NCI-H69 (cell line): ENCODE measurements around the gene SOX5.

Experiments used
- DNase-seq: peaks from one replicate; lab custom pipeline; 2025; lab: John Stamatoyannopoulos, UW

The SOX5 gene

DNA sequence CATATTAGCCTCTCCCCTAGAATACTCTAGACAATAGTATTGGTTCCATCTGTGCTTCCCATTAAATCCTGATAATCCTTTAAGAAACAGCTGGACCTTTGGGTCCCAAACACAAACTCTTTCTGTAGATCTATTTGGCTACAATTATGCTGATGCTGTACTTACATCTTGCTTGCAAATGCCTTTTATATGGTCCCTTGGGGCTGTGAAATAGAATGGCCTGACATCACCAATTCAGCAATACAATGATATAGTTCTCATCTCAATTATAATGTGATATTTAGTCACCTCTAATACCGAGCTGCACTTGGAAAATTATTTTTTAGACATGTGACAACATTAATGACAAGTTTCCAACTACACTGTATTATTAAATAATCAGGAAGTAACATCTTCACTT, 261.5 kb downstream of the SOX5 start:
- DNase-seq, result peak; percentile 73

DNA sequence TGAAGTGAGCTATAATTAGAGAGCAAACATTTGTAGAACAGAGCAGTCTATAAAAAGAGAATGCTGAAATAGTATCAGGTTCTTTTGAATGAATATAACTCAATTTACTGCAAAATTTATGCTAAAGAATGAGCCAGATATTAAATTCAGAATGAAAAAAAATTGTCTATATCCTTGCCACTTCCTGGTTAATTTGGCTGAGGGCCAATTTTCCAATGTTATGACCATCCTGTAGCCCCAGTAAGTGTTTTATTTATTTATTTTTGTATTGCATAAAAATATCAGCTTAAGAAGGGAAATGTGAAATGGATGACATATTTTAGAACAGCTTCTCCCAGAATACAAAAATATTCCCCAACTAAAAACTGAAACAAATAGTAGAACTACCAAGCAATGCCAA, 263.4 kb downstream of the SOX5 start:
- peak; percentile 40 for DNase-seq

DNA sequence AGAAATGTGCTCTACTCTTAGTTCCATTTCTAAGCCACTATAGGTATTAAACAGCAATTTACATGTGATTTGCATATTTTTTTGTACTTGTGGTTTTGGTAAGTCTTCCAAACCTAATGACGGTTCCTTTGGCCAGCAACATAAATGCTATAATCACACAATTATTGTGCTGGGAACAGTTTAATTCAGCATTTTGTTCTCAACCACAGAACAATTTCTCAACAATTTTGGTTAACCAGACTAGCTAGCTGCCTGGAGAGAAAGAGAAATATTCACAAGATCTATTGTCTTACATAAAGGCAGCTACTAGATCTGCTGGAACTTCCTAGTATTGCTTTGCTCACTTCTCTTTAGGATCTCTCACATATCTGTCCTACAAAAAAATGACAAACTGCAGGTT, 265.3 kb downstream of the SOX5 start:
- DNase-seq, result no peak

DNA sequence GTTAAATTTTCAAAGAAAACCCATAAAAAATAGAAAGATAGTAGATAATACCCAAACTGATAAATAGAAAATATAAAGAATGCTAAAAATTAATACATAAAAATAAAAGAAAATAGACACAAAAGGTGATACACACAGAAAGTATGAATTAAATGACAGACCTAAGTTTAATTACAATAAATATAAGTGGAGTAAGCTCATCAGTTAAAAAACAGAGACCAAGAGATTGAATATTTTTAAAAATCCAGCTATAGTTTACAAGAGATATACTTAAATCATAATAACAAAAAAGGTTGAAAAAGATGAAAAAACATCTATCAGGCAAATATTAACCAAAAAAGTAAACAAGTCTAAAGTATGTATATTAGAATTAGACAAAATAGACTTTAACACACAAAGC, 268.2 kb downstream of the SOX5 start:
- DNase-seq, result no peak

DNA sequence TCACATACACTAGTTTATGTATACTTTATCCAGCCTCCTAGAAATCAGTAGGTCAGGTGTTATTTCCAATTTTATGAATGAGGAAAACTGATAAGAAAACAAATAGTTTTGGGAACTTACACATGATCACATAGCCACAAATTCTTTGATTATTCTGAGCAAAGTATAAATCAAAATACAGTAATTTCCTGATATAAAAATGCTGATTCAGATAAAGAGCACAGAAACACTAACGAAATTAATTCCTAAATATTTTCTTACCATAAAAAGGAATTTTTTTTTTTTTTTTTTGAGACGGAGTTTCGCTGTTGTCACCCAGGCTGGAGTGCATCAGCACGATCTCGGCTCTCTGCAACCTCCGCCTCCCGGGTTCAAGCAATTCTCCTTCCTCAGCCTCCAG, 275.4 kb downstream of the SOX5 start:
- no peak for DNase-seq

DNA sequence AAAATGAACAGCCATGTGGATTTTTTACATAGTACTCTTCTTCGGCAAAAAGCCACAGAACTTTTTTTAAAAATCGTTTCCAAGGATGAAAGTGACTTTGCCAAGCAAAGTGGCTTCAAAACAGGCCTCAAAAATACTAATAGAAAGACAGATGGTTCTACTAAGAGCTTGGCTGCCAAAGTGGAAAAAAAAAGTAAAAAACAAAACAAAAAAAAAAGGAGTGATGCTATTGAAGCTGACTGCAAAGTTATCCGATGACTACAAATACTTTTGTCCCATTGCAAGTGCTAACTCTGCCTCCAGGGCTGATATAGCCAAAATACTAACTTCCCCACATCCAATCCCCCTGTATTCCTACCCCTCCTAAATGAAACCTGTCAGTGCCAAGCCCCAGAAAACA, 277.6 kb downstream of the SOX5 start:
- no peak for DNase-seq

DNA sequence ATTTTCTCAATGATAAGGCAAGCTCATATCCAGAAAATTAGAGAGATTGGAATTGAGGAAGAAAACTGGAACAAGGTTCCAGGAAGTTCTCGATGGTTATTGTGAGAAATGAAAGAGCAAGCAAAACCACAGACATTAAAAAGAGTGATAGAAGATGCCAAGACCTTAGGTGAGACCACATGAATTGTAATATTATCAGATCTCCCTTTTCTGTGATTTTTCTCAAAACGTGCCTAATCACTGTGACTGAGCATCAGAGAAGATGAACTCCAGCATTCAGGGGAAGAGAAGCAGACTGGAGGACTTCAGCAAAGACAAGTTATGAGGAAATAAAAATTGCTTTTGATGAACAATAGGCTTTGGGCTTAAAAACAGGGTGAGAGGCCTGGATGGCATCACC, 278.8 kb downstream of the SOX5 start:
- no peak for DNase-seq

DNA sequence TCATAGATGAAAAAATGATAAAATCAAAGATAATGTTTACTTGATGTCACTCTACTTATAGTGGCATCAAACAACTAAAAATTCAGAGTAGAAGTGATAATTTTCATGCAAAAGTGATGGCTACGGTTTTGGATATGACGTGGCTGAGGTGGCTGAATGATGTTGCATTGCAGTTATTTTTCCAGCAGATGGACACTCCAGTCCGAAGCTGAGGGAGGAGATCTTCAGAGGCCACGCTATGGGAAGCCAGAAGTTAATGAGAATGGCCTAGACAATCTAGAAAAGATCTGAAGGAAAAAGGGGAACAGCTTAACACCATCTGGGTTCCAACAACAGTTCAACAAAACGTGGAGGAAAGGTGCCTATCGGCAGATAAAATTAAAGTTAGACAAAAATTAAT, 279.8 kb downstream of the SOX5 start:
- DNase-seq, result no peak

DNA sequence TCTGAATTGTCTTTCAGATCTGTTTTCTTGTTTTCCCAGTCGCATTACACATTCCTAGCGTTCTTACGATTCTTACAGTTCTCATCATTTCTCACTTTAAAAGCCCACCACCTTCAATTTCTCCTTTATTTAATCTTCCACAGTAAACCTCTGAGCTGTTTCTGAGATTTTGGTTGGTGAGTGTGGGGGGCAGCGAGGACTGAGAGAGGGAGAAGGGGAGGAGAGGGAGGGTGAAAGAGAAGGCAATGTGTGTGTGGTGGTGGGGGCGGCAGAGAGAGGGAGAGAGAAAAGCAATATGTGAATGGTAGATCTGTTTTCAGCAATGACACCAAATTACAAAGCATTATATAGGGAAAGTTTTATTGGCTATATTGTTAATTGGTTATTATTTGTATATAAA, 282.6 kb downstream of the SOX5 start:
- no peak for DNase-seq

DNA sequence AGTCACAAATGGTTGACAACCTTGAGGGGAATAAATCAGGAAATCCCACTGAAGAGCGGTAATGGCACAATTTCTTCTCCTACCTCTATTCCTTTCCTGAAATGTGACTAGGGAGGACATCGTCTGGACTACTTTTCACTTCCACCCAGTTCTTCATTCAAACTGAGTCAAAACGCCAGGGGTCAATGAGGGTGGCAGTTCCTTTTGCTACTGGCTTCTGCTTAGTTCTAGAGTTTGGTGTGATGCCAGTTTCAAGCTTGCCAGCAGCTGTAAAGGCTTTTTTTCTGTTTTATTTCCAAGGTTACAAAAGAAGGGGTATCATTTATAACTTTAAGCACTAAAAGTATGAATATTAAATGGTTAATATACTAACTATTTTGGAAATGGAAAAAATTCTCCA, 286.5 kb downstream of the SOX5 start:
- DNase-seq, result no peak

DNA sequence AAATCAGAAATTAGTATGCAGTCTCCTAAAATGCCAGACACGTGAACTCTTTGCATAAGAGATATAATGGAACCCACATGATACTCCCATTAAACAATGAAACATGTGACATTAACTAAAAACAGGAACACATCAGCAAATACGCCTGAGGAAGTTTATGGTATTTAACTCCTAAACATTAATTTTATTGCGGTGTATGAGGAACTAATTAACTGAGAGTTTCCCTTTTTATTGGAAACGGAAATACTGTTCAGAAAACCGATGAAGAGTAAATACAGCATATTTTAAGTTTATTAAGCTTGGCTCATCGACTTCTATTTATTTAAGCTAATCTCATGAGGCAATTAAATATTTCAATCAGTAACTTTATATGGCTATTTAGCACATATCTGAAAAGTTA, 290.3 kb downstream of the SOX5 start:
- DNase-seq, result no peak

DNA sequence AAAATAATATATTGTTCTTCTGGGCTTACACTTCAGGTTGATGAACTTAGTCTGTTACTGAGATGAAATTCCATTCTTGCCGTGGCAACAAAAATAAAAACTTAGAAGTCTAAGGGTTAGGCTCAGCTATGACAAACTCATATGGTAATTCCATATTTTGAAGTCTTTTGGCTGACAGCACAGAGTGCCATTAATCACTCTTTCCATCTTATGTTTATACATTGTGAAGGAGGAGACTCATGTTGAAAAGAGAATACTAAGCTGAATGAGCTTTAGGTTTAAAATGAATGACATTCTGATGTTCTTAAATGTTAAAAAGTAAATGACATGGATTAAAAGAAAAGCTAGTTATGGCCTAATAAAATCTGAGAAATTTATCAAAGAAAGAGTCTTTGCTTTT, 291.9 kb downstream of the SOX5 start:
- no peak for DNase-seq

DNA sequence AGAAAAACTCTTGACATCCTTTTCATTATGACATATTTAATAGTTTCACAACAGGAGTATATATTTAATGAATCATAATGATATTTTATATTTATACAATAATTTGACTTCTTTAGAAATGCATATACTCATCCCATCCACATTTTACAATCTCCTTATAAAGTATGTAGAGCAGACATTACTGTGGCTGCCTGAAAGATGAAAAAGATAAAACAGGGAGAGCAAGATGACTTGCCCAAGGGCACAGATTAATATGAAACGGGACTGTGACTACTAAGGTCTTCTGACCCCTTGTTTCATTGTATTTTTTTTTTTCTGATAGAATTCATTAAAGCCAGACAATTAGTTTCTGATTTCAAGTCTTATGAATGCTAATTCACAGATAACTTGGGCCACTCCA, 293.6 kb downstream of the SOX5 start:
- no peak for DNase-seq

DNA sequence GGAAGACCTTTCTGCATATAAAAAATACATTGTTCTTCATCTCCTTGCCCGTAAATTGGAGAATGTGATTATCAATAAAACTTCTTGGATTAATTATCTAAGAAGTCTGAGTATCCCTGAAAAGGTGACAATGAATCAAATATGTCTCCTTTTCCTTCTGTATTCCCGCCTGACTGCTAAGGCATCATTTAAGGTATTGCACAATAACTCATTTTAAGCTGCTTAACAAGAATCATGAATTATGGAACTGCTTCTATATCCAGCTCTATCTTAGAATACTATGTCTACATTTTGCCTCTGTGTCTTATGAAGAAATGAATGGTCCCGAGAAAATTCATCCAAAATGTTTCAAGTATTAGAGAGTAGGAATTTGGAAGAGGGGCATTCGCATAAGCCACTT, 294.4 kb downstream of the SOX5 start:
- no peak for DNase-seq

DNA sequence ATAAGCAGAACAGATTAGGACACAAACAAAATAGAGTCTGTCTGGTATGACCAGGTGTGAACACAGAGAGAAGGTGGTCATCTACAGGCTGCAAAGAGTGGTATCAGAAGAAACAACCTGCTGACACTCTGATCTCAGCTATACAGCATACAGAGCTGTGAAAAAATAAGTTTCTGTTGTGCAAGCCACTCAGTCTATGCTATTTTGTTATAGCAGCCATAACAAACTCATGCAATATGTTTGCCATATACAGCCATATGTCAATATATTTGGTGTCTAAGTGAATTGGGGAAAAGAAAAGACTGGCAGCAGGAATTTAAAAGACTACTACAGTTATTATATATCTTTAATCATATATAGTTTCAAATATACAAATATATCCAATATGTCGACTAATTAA, 300.9 kb downstream of the SOX5 start:
- no peak for DNase-seq

DNA sequence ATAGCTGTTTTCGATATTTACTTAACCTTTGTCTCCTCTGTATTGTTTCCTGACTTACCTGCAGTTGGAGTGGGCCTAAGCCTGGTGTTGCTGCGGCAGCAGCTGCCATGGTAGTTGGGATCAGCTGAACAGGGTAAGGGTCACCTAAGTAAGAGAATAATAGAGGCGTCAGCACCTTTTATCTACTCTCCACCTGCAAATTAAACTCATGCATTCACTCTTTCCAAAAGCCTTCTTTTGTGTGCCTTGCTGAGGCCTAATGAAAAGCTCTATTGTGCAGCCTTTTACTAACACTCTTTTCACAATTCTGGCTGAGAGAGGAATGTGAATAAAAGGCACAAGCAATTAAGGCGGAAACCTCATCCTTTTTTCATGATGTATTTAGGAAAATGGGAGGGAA, 308.7 kb downstream of the SOX5 start:
- peak; percentile 97 for DNase-seq

DNA sequence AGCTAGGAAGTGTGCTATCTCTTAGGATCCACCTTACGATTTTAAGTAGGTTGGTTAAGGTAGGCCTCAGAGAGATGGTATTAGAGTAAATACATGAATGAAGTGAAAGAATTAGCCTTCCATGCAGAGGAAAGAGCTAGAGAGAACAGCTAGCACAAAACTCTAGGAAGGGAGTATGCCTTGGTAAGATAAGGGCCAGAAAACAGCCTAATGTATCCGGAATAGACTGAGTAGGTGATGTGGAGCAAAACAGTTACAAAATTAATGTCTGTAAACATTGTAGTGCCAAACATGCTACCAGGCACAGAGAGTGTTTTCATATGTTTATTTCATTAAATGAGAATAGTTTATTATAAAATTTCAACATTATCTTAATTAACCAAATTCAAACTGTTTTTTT, 315.1 kb downstream of the SOX5 start:
- DNase-seq, result no peak

DNA sequence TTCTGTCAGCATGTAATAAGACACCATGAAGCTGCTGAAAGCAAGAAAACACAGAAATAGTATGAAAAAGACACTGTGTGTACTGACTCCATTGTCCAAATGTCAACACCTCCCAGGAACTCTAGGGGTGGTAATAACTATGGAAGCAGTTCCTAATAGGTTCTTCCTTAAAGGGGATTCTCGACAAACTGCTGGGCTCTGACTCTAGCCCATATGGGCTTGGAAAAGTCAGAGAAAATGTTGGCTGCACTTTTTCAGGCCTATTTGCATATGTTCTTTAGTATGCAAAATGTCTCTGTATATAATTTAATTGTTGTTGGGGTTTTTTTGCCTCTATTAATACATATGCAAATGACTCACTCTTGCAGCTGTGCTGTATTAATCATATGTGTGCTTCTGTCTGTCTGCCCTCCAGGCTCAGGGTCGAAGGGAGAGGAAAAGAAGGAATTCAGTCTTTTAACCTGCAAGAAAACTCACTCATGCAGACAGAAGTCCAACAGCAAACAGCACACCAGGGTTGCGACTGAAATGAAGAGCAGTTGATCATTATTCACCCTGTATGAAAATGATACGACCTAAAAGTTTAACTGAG, 317.6 kb downstream of the SOX5 start:
- DNase-seq, result peak; percentile 87

DNA sequence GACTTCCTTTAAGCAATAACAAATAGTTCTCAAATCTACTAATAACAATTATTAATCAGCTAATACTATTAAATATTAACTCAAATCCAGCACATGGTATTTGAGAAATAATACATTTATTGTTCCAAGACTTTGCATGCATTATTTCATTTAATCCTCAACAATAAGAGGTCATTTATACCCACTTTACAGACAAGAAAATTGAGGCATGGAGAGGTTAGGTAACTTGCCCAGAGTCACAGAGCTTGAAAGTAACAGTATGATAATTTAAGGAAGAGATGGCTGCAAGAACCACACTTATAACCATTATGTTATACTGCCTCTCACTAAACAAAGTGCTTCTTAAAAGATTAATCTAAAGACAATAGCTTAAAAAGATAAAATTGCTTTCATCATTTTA, 318.9 kb downstream of the SOX5 start:
- no peak for DNase-seq

DNA sequence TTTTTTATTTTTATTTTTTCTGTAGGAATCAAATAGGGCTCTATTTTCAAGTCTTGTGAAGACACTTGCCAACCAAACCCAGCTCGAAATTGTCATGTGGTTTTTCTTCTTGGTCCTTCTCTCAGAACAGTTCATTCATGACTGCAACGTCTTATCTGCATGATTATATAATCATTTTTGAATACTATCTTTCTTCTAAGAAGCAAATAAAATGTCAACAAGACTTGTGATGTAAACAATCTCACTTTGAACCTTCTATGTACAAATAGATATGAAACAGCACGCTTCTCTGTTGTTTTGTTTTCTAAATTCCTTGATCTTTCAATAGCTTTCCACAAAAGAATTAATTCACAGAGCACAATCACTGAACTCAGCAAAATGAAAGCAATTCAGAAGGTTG, 320.7 kb downstream of the SOX5 start:
- DNase-seq, result no peak

DNA sequence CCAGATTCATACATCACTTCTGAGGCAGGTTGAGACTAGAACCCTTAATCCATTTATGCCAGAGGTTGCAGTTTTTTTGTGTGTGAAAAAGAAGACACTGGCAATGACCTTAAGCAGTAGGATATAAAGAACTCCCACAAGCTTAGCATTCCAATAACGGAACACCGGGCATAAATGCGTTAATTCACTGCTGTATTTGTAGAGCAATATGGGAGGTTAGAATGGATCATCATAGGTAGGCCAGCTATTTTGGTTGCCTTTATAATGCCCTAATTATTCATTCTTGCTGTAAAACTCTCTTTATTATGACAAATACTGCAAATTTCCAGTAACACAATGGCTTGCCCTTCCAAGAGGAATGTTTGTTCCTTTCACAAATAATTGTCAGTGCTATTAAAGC, 322.7 kb downstream of the SOX5 start:
- DNase-seq, result no peak

DNA sequence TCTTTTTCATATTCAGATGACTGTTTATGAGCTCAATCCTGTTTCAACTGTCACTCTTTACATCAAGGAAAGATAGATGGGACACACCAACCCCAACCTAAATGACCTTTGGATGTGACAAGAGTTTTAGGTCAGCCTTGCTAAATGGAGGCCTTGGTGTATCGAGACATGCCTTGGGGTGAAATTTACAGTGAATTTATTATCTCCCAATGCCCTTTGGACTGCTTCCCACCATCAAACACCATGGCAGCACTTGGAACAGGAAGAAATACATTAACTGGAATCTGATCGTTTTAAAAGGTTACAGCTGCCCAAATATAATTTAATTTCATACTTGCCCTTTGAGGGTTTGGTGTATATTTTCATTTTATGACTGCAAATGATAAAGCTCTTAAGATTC, 327.6 kb downstream of the SOX5 start:
- peak; percentile 87 for DNase-seq

DNA sequence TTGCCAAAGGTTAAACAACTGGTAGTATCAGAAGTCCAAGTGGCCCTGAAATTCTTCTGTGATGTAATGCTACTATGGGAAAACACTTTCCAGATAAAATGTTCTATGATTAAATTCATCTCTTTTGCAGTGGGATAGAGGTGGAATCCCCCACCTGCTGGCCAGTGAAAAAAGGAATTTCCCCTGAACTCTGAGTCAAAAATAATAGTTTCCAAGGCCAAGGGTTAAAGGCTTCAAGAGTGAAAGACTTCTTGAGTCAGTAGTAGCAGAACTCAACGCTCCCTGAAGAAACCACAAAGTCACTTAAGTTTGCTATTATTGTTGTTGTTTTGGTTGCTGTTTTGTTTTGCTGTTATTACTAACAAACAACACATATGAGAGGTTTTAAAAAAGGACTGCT, 330.8 kb downstream of the SOX5 start:
- no peak for DNase-seq

DNA sequence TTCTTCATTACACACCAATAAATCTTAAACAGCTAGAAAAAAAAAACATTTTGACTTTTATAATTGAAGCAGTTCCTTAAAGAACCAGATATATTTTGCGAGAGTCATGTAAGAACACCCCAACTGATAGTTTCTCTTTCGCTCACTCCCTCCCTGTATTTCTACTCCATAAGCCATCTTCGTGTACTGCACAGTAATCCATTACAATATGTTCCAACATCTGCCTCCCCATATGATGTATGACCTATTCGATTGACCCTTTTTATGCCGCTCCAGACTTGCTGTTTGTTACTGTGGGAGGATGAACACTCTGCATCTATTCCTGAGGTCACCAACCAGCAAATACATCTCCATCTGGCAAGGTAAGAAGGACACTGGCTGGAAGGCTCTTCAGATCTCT, 331.7 kb downstream of the SOX5 start:
- DNase-seq, result peak; percentile 91

DNA sequence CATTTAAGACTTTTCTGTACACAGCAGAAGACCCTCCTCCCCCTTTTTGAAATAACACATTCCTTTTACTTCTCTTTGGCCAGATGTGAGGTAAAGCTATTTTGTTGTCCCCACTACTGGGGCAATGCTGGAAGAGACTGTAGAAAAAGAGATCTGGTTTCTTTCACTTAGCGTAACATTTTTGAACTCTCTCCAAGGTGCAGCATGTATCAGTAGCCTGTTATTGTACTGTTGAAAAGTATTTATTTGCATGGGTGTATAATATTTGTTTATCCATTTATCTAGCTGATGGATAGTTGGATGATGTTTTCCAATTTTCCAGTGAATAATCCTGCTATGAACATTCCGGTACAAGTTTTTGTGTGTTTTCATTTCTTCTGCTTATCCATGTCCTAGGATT, 335.2 kb downstream of the SOX5 start:
- no peak for DNase-seq
